Stimulated activated CD8-positive, alpha-beta memory T cell treated with anti-CD3 and anti-CD28 coated beads, Interleukin-12 subunit alpha, Interleukin-12 subunit beta, amount 100 ng/mL, for 1 hour (primary cell): ENCODE data around the gene SH3YL1.
A peak's percentile ranks its signal among the peaks of the same experiment; 100 is the strongest.
"Not testable (repeated sequence)": the region's sequence is repeated elsewhere in the genome, so short reads cannot be mapped to it uniquely, and the experiment has no call there.

Source experiments
- DNase-seq: peaks from one replicate; pipeline ENCODE4 v3.0.0-alpha.2; 2020; ENCODE audit warnings: low read depth

Gene SH3YL1

GRCh38 chr2:177733-178132 is 86.1 kb downstream of the SH3YL1 start:
- no peak for DNase-seq

- DNase-seq: no peak
Observed at GRCh38 chr2:176917-177316, 86.9 kb downstream of the SH3YL1 start.

- peak; percentile 23 for DNase-seq
Observed at GRCh38 chr2:175880-176820, 87.7 kb downstream of the SH3YL1 start.

- DNase-seq: no peak
Observed at GRCh38 chr2:175161-175786, 88.6 kb downstream of the SH3YL1 start.

- not testable (repeated sequence) for DNase-seq
Observed at GRCh38 chr2:172120-172519, 91.7 kb downstream of the SH3YL1 start.

- no peak for DNase-seq
Observed at GRCh38 chr2:169741-170140, 94.1 kb downstream of the SH3YL1 start.
